ENCODE measurements around the gene TNFRSF1B. TPM values are rescaled to one million over a fixed set of nuclear protein-coding genes. Genes with fewer than 3 reads are reported as not detected.

Gene TNFRSF1B
- total RNA-seq, 1 experiment from 2014 or later: 0.61 TPM

- ATAC-seq (no peak), DNase-seq (ENCODE audit: low read depth, low spot score) (no peak)
- H3K27ac ChIP-seq (ENCODE audit: low read depth, low read length): no peak overlapping the region
- no peaks in the 10 kb centered on the region for H3K9me3 ChIP-seq (ENCODE audit: control insufficient read depth in 1 of 2, insufficient read depth in 1 of 2, low read depth in 1 of 2, low read length in 2 of 2)
- no peaks in the 10 kb centered on the region for H3K36me3 ChIP-seq (ENCODE audit: control insufficient read depth in 1 of 2, insufficient read depth in 2 of 2, low read length in 2 of 2)
- H3K4me2 ChIP-seq (ENCODE audit: low read length): no peak overlapping the region
- H3K4me1 ChIP-seq (ENCODE audit: control insufficient read depth in 1 of 2, insufficient read depth in 2 of 2, low read length in 2 of 2): peaks cover 0 to 14% of the 10 kb centered on the region in 2 experiments; a peak in 1 of 4 replicates
- H3K9me2 ChIP-seq (ENCODE audit: insufficient read depth): no peaks in the 10 kb centered on the region
- no peak for TF ChIP-seq JUND (IDR thresholded peaks at IDR 0.05)
- no peak for TF ChIP-seq EGR1 (IDR thresholded peaks at IDR 0.05; ENCODE audit: low read depth)
- ChIA-PET POLR2A (no interaction called here), RAD21 (ENCODE audit: low non-redundant PET in 1 of 2, low total read pairs in 2 of 2, uncharacterized antibody in 2 of 2, unreplicated experiment in 2 of 2) (no interaction called here), CTCF (interaction anchor here (0.7 kb wide), 1 partner anchor 61 kb away, joined by 4 read pairs; no protein-coding TSS in a partner anchor)
- no peaks in the 10 kb centered on the region for H3K27me3 ChIP-seq (ENCODE audit: insufficient read depth, low read length)
- intact Hi-C loops (cut with micrococcal nuclease): no loop called here
- H4K20me1 ChIP-seq (ENCODE audit: insufficient read depth): no peaks in the 10 kb centered on the region
- no peaks in the 10 kb centered on the region for H3K79me2 ChIP-seq (ENCODE audit: insufficient read depth, low read length)
- BruUV-seq (replicated peaks): no TSS peak
- H3K9ac ChIP-seq (ENCODE audit: low read length): no peak overlapping the region
- no peak overlapping the region for H3K4me3 ChIP-seq (replicated peaks in 1 of 2; ENCODE audit: low read depth in 1 of 2, low read length in 2 of 2)
- no peak overlapping the region for H2AFZ ChIP-seq (ENCODE audit: low read depth, low read length, poor library complexity, severe bottlenecking)
Observed at GRCh38 chr1:12185918-12186678, 19.3 kb downstream of the TNFRSF1B start.

GRCh38 chr1:12186679-12186985 lies 19.8 kb downstream of the TNFRSF1B start:
- no peaks in the 10 kb centered on the region for H4K20me1 ChIP-seq (ENCODE audit: insufficient read depth)
- intact Hi-C loops (cut with micrococcal nuclease): no loop called here
- no peak for TF ChIP-seq SRF (IDR thresholded peaks at IDR 0.05; ENCODE audit: low read depth)
- no TSS peak for BruUV-seq (replicated peaks)
- no peaks in the 10 kb centered on the region for H3K9me3 ChIP-seq (ENCODE audit: control insufficient read depth in 1 of 2, insufficient read depth in 1 of 2, low read depth in 1 of 2, low read length in 2 of 2)
- H2AFZ ChIP-seq (ENCODE audit: low read depth, low read length, poor library complexity, severe bottlenecking): no peak overlapping the region
- ATAC-seq (no peak), DNase-seq (ENCODE audit: low read depth, low spot score) (no peak)
- ChIA-PET CTCF (no interaction called here), RAD21 (ENCODE audit: low non-redundant PET in 1 of 2, low total read pairs in 2 of 2, uncharacterized antibody in 2 of 2, unreplicated experiment in 2 of 2) (no interaction called here), POLR2A (no interaction called here)
- H3K4me1 ChIP-seq (ENCODE audit: control insufficient read depth in 1 of 2, insufficient read depth in 2 of 2, low read length in 2 of 2): peaks cover 0 to 14% of the 10 kb centered on the region in 2 experiments; a peak in 1 of 4 replicates
- no peak overlapping the region for H3K4me2 ChIP-seq (ENCODE audit: low read length)
- H3K4me3 ChIP-seq (replicated peaks in 1 of 2; ENCODE audit: low read depth in 1 of 2, low read length in 2 of 2): no peak overlapping the region
- H3K9me2 ChIP-seq (ENCODE audit: insufficient read depth): no peaks in the 10 kb centered on the region
- no peaks in the 10 kb centered on the region for H3K36me3 ChIP-seq (ENCODE audit: control insufficient read depth in 1 of 2, insufficient read depth in 2 of 2, low read length in 2 of 2)
- no peaks in the 10 kb centered on the region for H3K27me3 ChIP-seq (ENCODE audit: insufficient read depth, low read length)
- H3K79me2 ChIP-seq (ENCODE audit: insufficient read depth, low read length): no peaks in the 10 kb centered on the region
- no peak overlapping the region for H3K9ac ChIP-seq (ENCODE audit: low read length)
- H3K27ac ChIP-seq (ENCODE audit: low read depth, low read length): no peak overlapping the region
